Stimulated activated memory B cell treated with anti-CD40 and anti-IgM and Interleukin-4, amounts not matched to agents 10 μg/mL and 1 μg/mL and 100 μg/mL, for 72 hours (primary cell): ENCODE measurements around the gene OSBPL10.
"Not testable (repeated sequence)": the region's sequence is repeated elsewhere in the genome, so short reads cannot be mapped to it uniquely, and the experiment has no call there.

Source experiments
- ATAC-seq: fragments of 150-1000 bp; cut with Tn5 transposase; 2 replicates; pipeline ENCODE4 v1.10.0; 2021
- H3K27ac Mint-ChIP-seq: one replicate; pipeline ENCODE4 v1.8.0; 2022; ENCODE audit warnings: mild to moderate bottlenecking, mixed read lengths
- H3K27me3 Mint-ChIP-seq: one replicate; pipeline ENCODE4 v1.8.0; 2022; ENCODE audit warnings: mixed read lengths
- H3K36me3 Mint-ChIP-seq: one replicate; pipeline ENCODE4 v1.8.0; 2022; ENCODE audit warnings: mixed read lengths
- H3K4me1 Mint-ChIP-seq: one replicate; pipeline ENCODE4 v1.8.0; 2022; ENCODE audit warnings: mixed read lengths
- H3K4me3 Mint-ChIP-seq: one replicate; pipeline ENCODE4 v1.8.0; 2022; ENCODE audit warnings: mild to moderate bottlenecking, moderate library complexity, mixed read lengths
- H3K9me3 Mint-ChIP-seq: one replicate; pipeline ENCODE4 v1.8.0; 2022; ENCODE audit warnings: mixed read lengths

OSBPL10 gene

DNA sequence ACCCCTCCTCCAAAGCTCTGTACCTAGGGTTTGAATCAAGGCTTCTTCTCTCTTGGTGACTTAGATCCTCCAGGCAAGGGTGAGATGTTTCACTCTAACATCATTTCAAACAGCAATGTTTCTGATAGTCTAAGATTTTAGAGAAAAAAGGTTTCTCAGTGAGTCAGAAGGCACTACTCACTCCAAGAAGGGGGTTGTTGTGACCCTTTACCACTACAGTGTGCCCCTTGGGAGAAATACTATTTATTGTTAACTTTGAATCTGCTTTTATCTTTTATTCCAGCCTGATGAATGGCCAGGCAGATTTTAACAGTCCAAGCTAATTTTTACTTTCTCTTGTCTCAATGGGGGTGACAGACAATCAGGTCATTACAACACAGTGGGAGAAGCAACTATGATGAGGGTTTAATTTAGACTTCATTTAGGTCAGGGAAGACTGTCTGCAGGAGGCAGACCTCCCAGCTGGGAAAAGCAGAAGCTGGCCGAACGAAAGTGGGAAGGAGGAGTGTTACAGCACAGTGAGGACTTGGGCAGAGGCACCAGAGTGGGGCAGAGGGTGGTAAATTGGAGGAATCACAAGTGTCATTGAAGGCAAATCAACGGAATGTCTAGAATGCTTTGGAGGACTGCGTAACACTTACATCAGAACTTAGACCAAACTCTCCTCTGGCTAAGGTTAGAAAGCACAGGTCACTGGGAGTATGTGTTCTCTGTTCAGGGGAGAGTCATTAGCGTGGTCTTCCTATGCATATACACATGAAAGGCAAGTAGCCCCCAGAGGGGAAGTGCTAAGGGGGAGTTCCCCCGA is 21.7 kb upstream of the OSBPL10 start:
- H3K36me3 Mint-ChIP-seq, result peaks cover 41% of the 10 kb centered on the region
- peak overlapping the region; percentile 71 for H3K27ac Mint-ChIP-seq
- ATAC-seq, result no peak
- no peaks in the 10 kb centered on the region for H3K27me3 Mint-ChIP-seq
- H3K4me1 Mint-ChIP-seq, result peaks cover 66% of the 10 kb centered on the region
- no peak overlapping the region for H3K4me3 Mint-ChIP-seq
- peaks cover 9% of the 10 kb centered on the region for H3K9me3 Mint-ChIP-seq

DNA sequence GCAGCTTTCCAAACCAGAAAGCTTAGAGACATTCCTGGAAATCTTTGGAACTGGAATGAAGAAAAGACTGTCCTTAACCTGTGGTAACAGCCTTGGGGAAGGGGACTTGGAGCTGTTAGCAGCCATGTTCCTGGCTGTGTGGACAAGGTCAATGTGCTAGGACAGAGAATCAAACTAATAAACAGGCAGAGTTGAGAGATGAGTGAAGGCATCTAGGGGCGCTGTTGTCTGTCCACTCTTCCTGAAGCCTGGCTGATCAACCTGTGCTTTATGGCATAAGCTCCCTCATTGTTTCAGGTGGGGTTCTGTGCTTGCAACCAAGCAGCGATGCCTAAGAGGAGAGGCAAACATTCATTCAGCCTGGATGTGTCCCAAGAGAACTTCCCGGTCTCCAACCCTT is 19.8 kb upstream of the OSBPL10 start:
- no peak for ATAC-seq
- Mint-ChIP-seq H3K4me1 (peaks cover 68% of the 10 kb centered on the region), H3K27me3 (no peaks in the 10 kb centered on the region), H3K27ac (peak overlapping the region; percentile 95), H3K9me3 (no peaks in the 10 kb centered on the region), H3K36me3 (peaks cover 34% of the 10 kb centered on the region), H3K4me3 (no peak overlapping the region)

DNA sequence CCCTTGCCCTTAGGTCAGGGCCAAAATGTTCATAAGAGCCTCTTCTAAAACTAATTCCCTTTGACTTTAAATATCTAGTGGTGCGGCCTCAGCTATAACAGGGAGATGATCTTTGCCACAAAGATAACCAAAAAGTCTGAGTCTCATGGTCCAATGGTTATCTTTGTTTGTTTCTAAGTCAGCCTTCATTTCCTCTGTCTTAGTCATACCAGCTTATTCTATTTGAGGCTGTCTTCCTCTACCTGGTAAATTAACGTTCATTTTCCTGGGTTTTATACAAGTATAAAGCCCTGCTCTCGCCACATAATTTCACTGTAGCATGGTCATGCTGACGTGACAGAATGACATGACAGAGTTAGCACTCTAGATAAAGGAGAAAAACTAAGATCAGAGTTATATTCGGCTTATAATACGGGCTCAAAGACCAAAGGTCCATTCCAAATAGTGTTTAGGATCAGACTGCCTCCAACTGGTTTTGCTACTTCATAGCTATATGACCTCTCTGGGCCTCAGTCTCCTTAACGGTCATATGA is 18.9 kb upstream of the OSBPL10 start:
- ATAC-seq, result peak; percentile 94
- H3K27me3 Mint-ChIP-seq, result no peaks in the 10 kb centered on the region
- H3K36me3 Mint-ChIP-seq, result peaks cover 29% of the 10 kb centered on the region

DNA sequence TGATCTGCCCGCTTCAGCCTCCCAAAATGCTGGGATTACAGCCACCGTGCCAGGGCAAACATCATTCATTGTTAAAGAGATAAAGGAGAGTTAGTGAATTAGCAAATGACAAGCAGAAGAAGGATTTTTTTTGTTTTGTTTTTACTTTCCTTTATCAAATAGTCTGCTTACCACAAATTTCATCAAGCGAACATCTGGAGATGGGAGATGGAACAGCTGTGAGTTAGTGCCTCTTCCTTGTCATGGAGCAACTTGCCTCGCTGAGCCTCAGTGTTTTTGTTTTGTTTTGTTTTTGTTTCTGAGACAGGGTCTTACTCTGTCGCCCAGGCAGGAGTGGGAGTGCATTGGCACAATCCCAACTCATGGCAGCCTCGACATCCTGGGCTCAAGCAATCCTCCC is 16.4 kb upstream of the OSBPL10 start:
- Mint-ChIP-seq H3K4me3 (no peak overlapping the region), H3K27me3 (no peaks in the 10 kb centered on the region), H3K4me1 (peaks cover 48% of the 10 kb centered on the region), H3K27ac (peak overlapping the region; percentile 95), H3K9me3 (peaks cover 9% of the 10 kb centered on the region), H3K36me3 (peaks cover 39% of the 10 kb centered on the region)
- no peak for ATAC-seq

More for the DNA sequence above, 18.9 kb upstream of the OSBPL10 start:
- H3K27ac Mint-ChIP-seq, result peak overlapping the region; percentile 95
- H3K4me3 Mint-ChIP-seq, result peak overlapping the region; percentile 17
- no peaks in the 10 kb centered on the region for H3K9me3 Mint-ChIP-seq
- H3K4me1 Mint-ChIP-seq, result peaks cover 68% of the 10 kb centered on the region

DNA sequence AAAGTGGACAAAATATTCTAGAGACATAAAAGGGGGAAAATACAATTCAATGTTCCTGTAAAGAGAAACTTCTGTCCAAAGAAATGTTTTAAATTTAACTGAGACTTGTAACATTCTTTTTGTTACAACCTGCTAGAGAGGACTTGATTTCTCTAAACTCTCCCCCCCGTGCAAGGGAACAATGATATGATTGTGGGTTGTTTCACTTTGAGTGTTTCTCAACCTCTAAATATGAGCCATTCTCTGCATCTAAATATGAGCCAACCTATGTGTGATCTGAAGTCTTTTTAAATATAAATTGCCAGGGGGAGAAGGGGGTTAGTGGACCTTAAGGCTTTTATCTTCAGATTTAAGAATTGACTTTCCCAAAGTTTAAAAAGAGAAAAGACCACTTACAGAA is 15.1 kb upstream of the OSBPL10 start:
- H3K9me3 Mint-ChIP-seq, result peaks cover 11% of the 10 kb centered on the region
- H3K27me3 Mint-ChIP-seq, result no peaks in the 10 kb centered on the region
- H3K36me3 Mint-ChIP-seq, result peaks cover 38% of the 10 kb centered on the region
- H3K4me3 Mint-ChIP-seq, result peak overlapping the region; percentile 4
- peak; percentile 69 for ATAC-seq
- peak overlapping the region; percentile 84 for H3K27ac Mint-ChIP-seq
- peaks cover 41% of the 10 kb centered on the region for H3K4me1 Mint-ChIP-seq

DNA sequence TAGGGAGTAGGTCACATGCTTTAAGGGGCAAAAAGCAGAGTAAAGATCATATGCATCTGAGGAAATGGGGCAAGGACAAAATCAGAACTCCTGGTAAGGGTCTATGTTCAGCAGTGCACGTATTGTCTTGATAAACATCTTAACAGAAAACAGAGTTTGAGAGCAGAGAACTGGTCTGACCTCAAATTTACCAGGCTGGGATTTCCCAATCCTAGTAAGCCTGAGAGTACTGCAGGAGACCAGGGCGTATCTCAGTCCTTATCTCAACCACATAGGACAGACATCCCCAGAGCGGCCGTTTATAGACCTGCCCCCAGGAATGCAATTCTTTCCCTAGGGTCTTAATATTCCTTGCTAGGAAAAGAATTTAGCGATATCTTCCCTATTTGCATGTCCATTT is 14.0 kb upstream of the OSBPL10 start:
- H3K4me3 Mint-ChIP-seq, ATAC-seq, H3K27me3 Mint-ChIP-seq: not testable (repeated sequence)
- H3K27ac Mint-ChIP-seq, result peak overlapping the region; percentile 32
- peaks cover 11% of the 10 kb centered on the region for H3K9me3 Mint-ChIP-seq
- peaks cover 38% of the 10 kb centered on the region for H3K36me3 Mint-ChIP-seq
- H3K4me1 Mint-ChIP-seq, result peaks cover 30% of the 10 kb centered on the region

DNA sequence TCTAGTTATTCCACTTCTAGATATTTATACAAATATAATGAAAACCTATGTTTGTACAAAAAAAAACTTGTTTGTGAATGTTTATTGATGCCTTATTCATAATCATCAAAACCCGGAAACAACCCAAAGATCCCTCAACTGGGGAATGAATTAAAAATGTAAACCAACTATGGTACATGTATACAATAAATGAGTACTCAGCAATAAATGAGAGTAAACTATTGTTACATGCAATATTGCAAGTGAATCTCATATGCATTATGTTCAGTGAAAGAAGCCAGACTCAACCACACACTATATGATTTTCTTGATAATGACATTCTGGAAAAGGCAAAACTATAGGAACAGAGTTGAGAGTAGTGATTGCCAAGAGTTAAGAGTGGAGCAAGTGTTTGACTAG is 12.8 kb upstream of the OSBPL10 start:
- Mint-ChIP-seq H3K36me3 (peaks cover 38% of the 10 kb centered on the region), H3K27ac (no peak overlapping the region), H3K4me1 (peaks cover 19% of the 10 kb centered on the region), H3K27me3 (no peaks in the 10 kb centered on the region), H3K4me3 (no peak overlapping the region), H3K9me3 (peaks cover 11% of the 10 kb centered on the region)
- ATAC-seq, result no peak

DNA sequence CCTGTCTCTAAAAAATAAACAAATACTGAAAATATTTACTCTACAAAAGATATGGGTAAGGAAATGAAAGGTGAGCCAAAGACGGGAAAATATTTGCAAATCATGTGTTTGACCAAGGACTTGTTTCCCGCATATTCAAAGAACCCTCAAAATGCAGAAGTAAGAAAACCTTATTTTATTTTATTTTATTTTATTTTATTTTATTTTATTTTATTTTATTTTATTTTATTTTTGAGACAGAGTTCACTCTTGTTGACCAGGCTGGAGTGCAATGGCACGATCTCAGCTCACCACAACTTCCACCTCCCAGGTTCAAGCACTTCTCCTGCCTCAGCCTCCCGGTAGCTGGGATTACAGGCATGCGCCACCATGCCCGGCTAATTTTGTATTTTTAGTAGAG is 11.9 kb upstream of the OSBPL10 start:
- H3K4me3 Mint-ChIP-seq, ATAC-seq, H3K27ac Mint-ChIP-seq, H3K27me3 Mint-ChIP-seq: not testable (repeated sequence)
- Mint-ChIP-seq H3K4me1 (peaks cover 12% of the 10 kb centered on the region), H3K36me3 (peaks cover 32% of the 10 kb centered on the region), H3K9me3 (peaks cover 14% of the 10 kb centered on the region)

DNA sequence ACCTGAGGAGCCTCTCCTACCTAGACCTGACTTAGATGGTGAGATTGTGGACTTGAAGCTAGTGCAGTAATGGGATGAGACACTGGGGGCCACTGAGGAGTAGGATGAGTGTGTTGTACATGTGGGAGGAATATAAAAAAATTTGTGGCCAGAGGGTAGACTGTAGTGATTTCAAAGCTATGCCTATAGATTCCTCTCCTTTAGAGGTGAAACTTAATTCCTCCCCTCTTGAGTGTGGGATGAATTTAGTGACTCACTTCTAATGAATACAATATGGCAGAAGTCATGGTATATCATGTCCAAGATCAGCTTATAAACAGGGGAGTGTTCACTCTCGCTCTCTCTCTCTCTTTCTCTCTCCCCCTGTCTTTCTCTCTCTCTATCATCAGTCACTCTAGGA is 7.2 kb upstream of the OSBPL10 start:
- H3K27ac Mint-ChIP-seq, result no peak overlapping the region
- ATAC-seq, result no peak
- no peak overlapping the region for H3K4me3 Mint-ChIP-seq
- H3K27me3 Mint-ChIP-seq, result no peaks in the 10 kb centered on the region
- H3K36me3 Mint-ChIP-seq, result peaks cover 30% of the 10 kb centered on the region
- H3K9me3 Mint-ChIP-seq, result peaks cover 8% of the 10 kb centered on the region
- H3K4me1 Mint-ChIP-seq, result peaks cover 25% of the 10 kb centered on the region

DNA sequence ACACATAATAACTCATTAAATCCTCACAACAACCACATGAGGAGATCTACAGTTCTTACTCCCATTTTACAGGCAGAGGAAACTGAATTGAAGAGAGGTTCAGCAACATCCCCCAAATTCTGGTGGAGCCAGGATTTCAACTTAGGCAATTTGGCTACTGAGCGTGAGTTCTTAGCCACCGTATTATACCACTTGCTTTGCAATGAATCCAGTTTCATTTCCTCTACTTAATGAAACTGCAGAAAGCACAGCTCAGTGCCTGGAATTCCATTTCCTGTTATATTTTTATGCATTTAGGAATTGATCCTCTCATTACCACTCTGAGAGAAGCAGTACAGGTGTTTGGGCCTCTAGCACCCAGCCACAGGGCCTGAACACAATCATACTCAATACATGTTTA is 4.8 kb upstream of the OSBPL10 start:
- Mint-ChIP-seq H3K4me1 (peaks cover 40% of the 10 kb centered on the region), H3K36me3 (peaks cover 25% of the 10 kb centered on the region), H3K27me3 (no peaks in the 10 kb centered on the region), H3K27ac (peak overlapping the region; percentile 51), H3K9me3 (peaks cover 5% of the 10 kb centered on the region), H3K4me3 (no peak overlapping the region)
- ATAC-seq, result no peak

DNA sequence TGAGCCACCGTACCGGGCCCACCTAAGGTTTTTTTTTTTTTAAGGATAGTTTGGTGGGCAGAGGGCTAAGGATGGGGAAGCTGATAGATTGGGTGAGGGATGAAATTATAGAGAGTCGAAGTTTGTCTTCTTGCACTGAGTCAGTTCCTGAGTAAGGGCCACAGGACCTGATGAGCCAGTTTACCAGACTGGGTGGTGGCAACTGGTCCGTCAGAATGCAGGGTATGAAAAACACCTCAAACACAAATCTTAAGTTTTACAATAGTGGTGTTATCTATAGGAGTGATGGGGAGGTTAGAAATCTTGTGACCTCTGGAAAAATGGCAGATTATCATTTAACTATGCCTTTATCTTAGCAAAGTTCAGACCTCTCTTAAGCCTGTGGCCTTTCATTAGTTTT is 3.3 kb upstream of the OSBPL10 start:
- no peak for ATAC-seq

DNA sequence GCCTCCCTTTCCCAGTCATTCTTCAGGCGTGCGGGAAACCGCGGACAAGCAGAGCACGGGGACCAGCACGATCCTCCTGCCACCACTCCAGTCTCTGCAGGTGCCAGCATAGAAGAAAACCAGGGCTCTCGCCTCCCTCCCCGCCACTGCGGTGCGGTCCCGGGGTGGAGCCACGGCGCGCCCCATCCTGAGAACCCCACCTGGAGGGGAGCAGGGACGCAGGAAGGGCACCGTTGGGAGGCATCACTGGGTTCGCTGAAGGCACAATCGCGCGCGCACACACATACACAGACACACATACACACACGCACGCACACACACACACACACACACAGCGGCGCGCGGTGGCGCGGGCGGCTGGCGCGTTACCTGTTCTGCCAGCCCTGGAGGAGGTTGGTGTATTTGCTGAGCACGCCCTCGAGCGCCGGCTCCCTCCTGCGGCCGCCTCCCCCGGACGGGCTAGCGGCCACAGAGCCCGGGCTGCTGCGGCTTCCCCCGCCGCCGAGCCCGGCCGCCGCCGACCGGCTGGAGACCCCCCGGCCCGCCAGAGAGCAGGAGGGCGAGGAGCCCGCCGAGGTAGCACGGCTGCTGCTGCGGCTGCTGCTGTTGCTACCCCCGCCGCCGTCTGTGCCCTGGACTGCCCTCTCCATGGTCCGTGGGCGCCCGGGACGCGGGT is 394 bp downstream of the OSBPL10 start:
- H3K36me3 Mint-ChIP-seq, result peaks cover 54% of the 10 kb centered on the region
- ATAC-seq, result peak; percentile 88
- H3K4me1 Mint-ChIP-seq, result peaks cover 77% of the 10 kb centered on the region
- H3K9me3 Mint-ChIP-seq, result no peaks in the 10 kb centered on the region
- peak overlapping the region; percentile 93 for H3K4me3 Mint-ChIP-seq
- H3K27ac Mint-ChIP-seq, result peak overlapping the region; percentile 87
- H3K27me3 Mint-ChIP-seq, result no peaks in the 10 kb centered on the region

More for the DNA sequence above, 3.3 kb upstream of the OSBPL10 start:
- Mint-ChIP-seq H3K36me3 (peaks cover 29% of the 10 kb centered on the region), H3K27me3 (no peaks in the 10 kb centered on the region), H3K27ac (peak overlapping the region; percentile 87), H3K4me1 (peaks cover 46% of the 10 kb centered on the region), H3K4me3 (no peak overlapping the region), H3K9me3 (peaks cover 5% of the 10 kb centered on the region)

DNA sequence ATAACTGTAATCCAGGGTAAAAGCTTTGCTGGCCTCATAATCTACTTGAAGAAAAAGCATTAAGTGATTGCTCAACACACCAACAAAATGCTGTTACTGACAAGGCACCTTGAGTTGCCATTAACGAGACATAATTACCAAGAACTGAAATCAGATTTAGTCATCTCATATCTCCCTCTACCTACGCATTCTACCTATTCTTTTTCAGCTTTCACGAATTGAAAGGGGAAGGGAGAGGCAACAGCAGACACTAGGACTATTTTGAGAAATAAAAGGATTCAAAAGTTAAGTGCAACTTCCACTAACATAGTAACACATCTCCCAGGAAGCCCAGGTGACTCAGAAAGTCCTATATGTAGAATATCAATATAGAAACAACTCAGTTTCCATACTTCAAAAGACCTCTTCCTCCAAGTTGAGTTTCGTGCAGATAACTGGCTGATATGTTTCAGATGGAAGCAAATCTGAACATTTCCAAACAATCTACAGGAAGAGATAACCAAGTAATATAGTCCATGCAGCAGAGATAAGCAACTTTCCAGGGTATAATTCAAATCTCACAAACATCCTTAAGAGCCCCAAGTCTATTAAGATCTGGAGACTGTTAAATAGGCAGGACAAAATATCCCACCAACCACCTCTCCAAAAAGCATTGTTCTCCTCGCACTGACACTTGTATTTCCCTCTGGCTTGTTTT is 1.9 kb downstream of the OSBPL10 start:
- no peaks in the 10 kb centered on the region for H3K27me3 Mint-ChIP-seq
- peak overlapping the region; percentile 87 for H3K27ac Mint-ChIP-seq
- peaks cover 81% of the 10 kb centered on the region for H3K4me1 Mint-ChIP-seq
- H3K36me3 Mint-ChIP-seq, result peaks cover 61% of the 10 kb centered on the region
- ATAC-seq, result peak; percentile 46
- H3K4me3 Mint-ChIP-seq, result peak overlapping the region; percentile 93
- H3K9me3 Mint-ChIP-seq, result no peaks in the 10 kb centered on the region

DNA sequence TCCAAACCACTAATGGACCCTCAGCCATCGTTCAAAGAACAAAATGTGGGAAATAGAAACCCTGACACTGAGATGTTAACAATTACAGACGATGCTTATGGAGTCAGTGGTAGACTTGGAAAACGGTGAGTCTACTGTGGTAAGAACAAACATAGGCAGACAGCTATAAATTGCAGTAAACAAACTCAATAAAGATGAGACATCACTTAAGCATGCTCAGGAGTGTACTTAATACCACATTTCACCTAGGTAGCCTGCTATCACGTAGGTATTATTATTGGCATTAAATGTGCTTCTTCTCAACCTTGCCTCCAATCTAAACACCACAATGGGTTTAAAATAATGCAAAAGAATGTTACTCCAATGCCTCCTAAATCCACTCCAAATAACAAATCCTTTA is 2.5 kb downstream of the OSBPL10 start:
- Mint-ChIP-seq H3K36me3 (peaks cover 56% of the 10 kb centered on the region), H3K4me3 (peak overlapping the region; percentile 93), H3K27me3 (no peaks in the 10 kb centered on the region), H3K27ac (peak overlapping the region; percentile 87), H3K9me3 (no peaks in the 10 kb centered on the region), H3K4me1 (peaks cover 81% of the 10 kb centered on the region)
- ATAC-seq, result no peak

DNA sequence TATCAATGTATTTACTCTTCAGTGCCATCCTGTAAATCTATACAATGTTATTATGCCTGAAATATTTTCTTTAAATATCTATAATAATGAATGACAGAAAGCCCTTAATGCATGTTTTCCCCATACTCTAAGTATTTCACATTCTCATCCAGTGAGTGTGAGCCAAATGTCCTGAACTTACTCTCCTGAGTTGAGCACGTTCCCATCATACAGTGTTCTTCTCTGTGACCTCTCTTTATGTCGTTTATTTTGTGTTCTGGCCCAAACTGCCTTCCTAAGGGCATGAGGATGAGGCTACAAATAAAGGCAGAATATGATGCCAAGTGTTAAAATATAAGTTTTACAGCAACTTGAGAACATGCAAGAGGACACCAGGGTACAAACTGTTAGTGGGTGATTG is 3.3 kb downstream of the OSBPL10 start:
- Mint-ChIP-seq H3K27me3 (no peaks in the 10 kb centered on the region), H3K27ac (peak overlapping the region; percentile 87), H3K4me1 (peaks cover 81% of the 10 kb centered on the region), H3K4me3 (peak overlapping the region; percentile 93), H3K9me3 (no peaks in the 10 kb centered on the region), H3K36me3 (peaks cover 50% of the 10 kb centered on the region)
- ATAC-seq, result no peak
